GM19328 (cell line): ENCODE measurements around the gene DNAL1.

Experiments used
- ATAC-seq: cut with Tn5 transposase; IDR thresholded peaks from one replicate; pipeline ENCODE4 v1.9.1; 2021; ENCODE audit warnings: mild to moderate bottlenecking, moderate library complexity; ENCODE audit not compliant: unreplicated experiment

Gene DNAL1

GRCh38 chr14:73741876-73742519, 97.2 kb downstream of the DNAL1 start:
- no peak for ATAC-seq

- no peak for ATAC-seq
Measured at GRCh38 chr14:73742520-73743238, 97.9 kb downstream of the DNAL1 start.

GRCh38 chr14:73743431-73743931, 98.7 kb downstream of the DNAL1 start:
- no peak for ATAC-seq

- no peak for ATAC-seq
Measured at GRCh38 chr14:73744175-73744867, 99.5 kb downstream of the DNAL1 start.

- no peak for ATAC-seq
Measured at GRCh38 chr14:73744874-73745529, 100.2 kb downstream of the DNAL1 start.

GRCh38 chr14:73745571-73746519, 101.1 kb downstream of the DNAL1 start:
- ATAC-seq = no peak

- ATAC-seq = no peak
Measured at GRCh38 chr14:73746520-73747378, 102.0 kb downstream of the DNAL1 start.

GRCh38 chr14:73747379-73748211, 102.8 kb downstream of the DNAL1 start:
- ATAC-seq = no peak

- no peak for ATAC-seq
Measured at GRCh38 chr14:73748858-73749357, 104.1 kb downstream of the DNAL1 start.

- no peak for ATAC-seq
Measured at GRCh38 chr14:73749706-73750530, 105.1 kb downstream of the DNAL1 start.

- no peak for ATAC-seq
Measured at GRCh38 chr14:73750531-73750901, 105.7 kb downstream of the DNAL1 start.

GRCh38 chr14:73751157-73751691, 106.4 kb downstream of the DNAL1 start:
- no peak for ATAC-seq

- no peak for ATAC-seq
Measured at GRCh38 chr14:73752297-73752992, 107.7 kb downstream of the DNAL1 start.
